Ishikawa (cell line): ENCODE results near the gene CELSR1.

Experiments used
- EP300 ChIP-seq: IDR thresholded peaks from 2 replicates; pipeline ENCODE4 v1.6.1; 2012; ENCODE audit warnings: borderline replicate concordance
- ZBTB7A ChIP-seq: IDR thresholded peaks from 2 replicates; pipeline ENCODE4 v1.6.1; 2012; ENCODE audit warnings: low read depth
- TF ChIP-seq, protein P1 (sequence below): IDR thresholded peaks from 2 replicates; pipeline ENCODE4 v1.6.1; 2012

DNA sequence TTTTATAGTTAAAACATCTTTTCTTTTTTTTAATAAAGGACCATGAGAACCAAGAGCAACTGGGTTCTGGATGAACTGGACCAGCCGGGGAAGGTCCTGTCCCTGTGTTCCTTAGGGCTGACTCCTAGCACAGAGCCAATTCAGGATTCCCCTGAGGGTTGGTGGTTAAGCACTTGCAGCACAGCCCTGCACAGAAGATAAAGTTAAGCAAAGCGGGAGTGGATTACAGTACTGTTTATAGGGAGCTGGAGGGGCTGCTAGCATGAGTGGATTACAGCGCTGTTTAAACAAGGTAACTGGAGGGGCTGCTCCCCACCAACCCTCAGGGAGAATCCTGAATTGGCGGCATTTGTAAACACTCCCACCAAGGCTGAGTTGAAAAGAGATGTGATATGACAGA is 90.6 kb downstream of the CELSR1 start:
- TF ChIP-seq ZBTB7A (no peak), EP300 (no peak)
- TF ChIP-seq, protein P1, sequence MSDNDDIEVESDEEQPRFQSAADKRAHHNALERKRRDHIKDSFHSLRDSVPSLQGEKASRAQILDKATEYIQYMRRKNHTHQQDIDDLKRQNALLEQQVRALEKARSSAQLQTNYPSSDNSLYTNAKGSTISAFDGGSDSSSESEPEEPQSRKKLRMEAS = no peak
